Neural crest cell (in vitro differentiated cells): ENCODE measurements around the gene GOSR2. TPM values are rescaled to one million over a fixed set of nuclear protein-coding genes. Genes with fewer than 3 reads are reported as not detected.

Source experiments
- DNase-seq: peaks from one replicate; pipeline ENCODE4 v3.0.0; 2021; ENCODE audit warnings: low read depth, mixed read lengths, low spot score
- H3K27ac Mint-ChIP-seq: one replicate; pipeline ENCODE4 v1.8.0; 2021; ENCODE audit warnings: mild to moderate bottlenecking, mixed read lengths; ENCODE audit not compliant: unreplicated experiment
- H3K27me3 Mint-ChIP-seq: 2 replicates; pipeline ENCODE4 v1.8.0; 2021; ENCODE audit warnings: low read depth, mild to moderate bottlenecking, mixed read lengths
- H3K36me3 Mint-ChIP-seq: 2 replicates; pipeline ENCODE4 v1.8.0; 2021; ENCODE audit warnings: low read depth, mild to moderate bottlenecking, mixed read lengths
- H3K4me1 Mint-ChIP-seq: 2 replicates; pipeline ENCODE4 v1.8.0; 2021; ENCODE audit warnings: mixed read lengths
- H3K4me3 Mint-ChIP-seq: one replicate; pipeline ENCODE4 v1.8.0; 2021; ENCODE audit warnings: mild to moderate bottlenecking, mixed read lengths
- H3K9me3 Mint-ChIP-seq: 2 replicates; pipeline ENCODE4 v1.8.0; 2021; ENCODE audit warnings: mixed read lengths
- CTCF ChIP-seq: fragments of 200-600 bp; sonication (generic); conservative IDR thresholded peaks from 2 replicates; pipeline ENCODE4 v1.5.0; 2021; ENCODE audit warnings: antibody characterized with exemption, mild to moderate bottlenecking
- total RNA-seq: library from RNA; stranded (reverse); gene quantifications from 2 replicates; pipeline ENCODE4 v1.2.1, GENCODE V29; 2021

Gene GOSR2
- total RNA-seq, 1 donor from 2014 or later, result 46.1 TPM

GRCh38 chr17:46894024-46894423, 28.9 kb upstream of the GOSR2 start:
- TF ChIP-seq CTCF, result no peak
- H3K27me3 Mint-ChIP-seq, result peaks cover 31% of the 10 kb centered on the region
- H3K9me3 Mint-ChIP-seq, result no peaks in the 10 kb centered on the region
- peaks cover 7% of the 10 kb centered on the region for H3K4me1 Mint-ChIP-seq
- no peaks in the 10 kb centered on the region for H3K36me3 Mint-ChIP-seq
- H3K4me3 Mint-ChIP-seq, result no peak overlapping the region
- DNase-seq, result no peak
- H3K27ac Mint-ChIP-seq, result no peak overlapping the region

GRCh38 chr17:46894476-46895151, 28.3 kb upstream of the GOSR2 start:
- Mint-ChIP-seq H3K27ac (no peak overlapping the region), H3K4me3 (no peak overlapping the region), H3K4me1 (peaks cover 7% of the 10 kb centered on the region), H3K27me3 (peaks cover 28% of the 10 kb centered on the region), H3K36me3 (no peaks in the 10 kb centered on the region), H3K9me3 (no peaks in the 10 kb centered on the region)
- no peak for DNase-seq
- TF ChIP-seq CTCF, result no peak

GRCh38 chr17:46895171-46895570, 27.8 kb upstream of the GOSR2 start:
- Mint-ChIP-seq H3K36me3 (no peaks in the 10 kb centered on the region), H3K27me3 (peaks cover 23% of the 10 kb centered on the region), H3K27ac (no peak overlapping the region), H3K4me3 (no peak overlapping the region), H3K4me1 (peaks cover 1% of the 10 kb centered on the region), H3K9me3 (no peaks in the 10 kb centered on the region)
- DNase-seq, result no peak
- TF ChIP-seq CTCF, result no peak

- no peaks in the 10 kb centered on the region for H3K4me1 Mint-ChIP-seq
- H3K36me3 Mint-ChIP-seq, result no peaks in the 10 kb centered on the region
- no peak for TF ChIP-seq CTCF
- H3K27me3 Mint-ChIP-seq, result peaks cover 30% of the 10 kb centered on the region
- H3K27ac Mint-ChIP-seq, result no peak overlapping the region
- H3K4me3 Mint-ChIP-seq, result no peak overlapping the region
- H3K9me3 Mint-ChIP-seq, result no peaks in the 10 kb centered on the region
- DNase-seq, result no peak
Observed at GRCh38 chr17:46896991-46897390, 26.0 kb upstream of the GOSR2 start.

- Mint-ChIP-seq H3K9me3 (no peaks in the 10 kb centered on the region), H3K4me1 (no peaks in the 10 kb centered on the region)
- DNase-seq, result no peak
Observed at GRCh38 chr17:46898364-46898763, 24.6 kb upstream of the GOSR2 start.

More at GRCh38 chr17:46898364-46898763, 24.6 kb upstream of the GOSR2 start:
- no peak for TF ChIP-seq CTCF
- peaks cover 25% of the 10 kb centered on the region for H3K27me3 Mint-ChIP-seq
- H3K36me3 Mint-ChIP-seq, result no peaks in the 10 kb centered on the region
- H3K4me3 Mint-ChIP-seq, result no peak overlapping the region
- no peak overlapping the region for H3K27ac Mint-ChIP-seq
